IPS-NIHi7 (cell line): Measurements from ENCODE around the gene LRRTM2.

Source experiments
- DNase-seq: peaks from one replicate; pipeline ENCODE4 v3.0.0; 2012; ENCODE audit warnings: mixed read lengths; ENCODE audit errors: extremely low spot score

LRRTM2 gene

DNA sequence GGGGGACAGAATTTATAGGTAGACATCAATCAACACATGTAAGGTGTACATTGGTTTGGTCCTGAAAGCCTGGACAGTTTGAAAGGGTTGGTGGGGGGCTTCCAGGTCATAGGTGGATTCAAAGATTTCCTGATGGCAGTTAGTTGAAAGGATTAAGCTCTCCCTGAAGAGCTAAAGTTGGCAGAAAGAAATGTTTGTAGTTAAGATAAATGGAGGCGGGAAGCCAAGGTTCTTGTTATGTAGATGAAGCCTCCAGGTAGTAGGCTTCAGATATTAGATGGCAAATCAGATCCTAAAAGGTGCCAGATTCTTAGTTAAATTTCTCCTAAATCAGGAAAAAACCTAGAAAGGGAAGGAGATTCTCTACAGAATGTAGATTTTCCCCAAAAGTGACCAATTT is 9.0 kb upstream of the LRRTM2 start:
- no peak for DNase-seq

DNA sequence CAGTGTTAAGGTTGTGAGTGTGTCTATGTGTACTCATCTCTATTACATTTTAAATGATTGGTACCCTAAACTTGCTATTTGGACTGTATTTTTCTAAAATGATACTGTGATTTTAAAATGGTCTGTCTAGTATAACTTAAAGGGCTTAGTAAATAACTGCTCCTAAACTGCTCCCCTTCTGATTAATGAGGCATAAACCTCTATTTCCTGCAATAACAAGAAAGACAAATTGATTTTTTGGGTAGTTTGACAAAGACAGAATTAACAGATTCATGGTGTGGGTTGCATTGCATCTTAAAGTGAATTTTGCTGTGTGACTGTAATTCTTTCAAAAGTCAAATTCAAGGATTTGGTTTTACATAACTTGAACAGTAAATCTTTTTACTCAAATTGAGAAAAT is 8.1 kb upstream of the LRRTM2 start:
- DNase-seq: no peak

DNA sequence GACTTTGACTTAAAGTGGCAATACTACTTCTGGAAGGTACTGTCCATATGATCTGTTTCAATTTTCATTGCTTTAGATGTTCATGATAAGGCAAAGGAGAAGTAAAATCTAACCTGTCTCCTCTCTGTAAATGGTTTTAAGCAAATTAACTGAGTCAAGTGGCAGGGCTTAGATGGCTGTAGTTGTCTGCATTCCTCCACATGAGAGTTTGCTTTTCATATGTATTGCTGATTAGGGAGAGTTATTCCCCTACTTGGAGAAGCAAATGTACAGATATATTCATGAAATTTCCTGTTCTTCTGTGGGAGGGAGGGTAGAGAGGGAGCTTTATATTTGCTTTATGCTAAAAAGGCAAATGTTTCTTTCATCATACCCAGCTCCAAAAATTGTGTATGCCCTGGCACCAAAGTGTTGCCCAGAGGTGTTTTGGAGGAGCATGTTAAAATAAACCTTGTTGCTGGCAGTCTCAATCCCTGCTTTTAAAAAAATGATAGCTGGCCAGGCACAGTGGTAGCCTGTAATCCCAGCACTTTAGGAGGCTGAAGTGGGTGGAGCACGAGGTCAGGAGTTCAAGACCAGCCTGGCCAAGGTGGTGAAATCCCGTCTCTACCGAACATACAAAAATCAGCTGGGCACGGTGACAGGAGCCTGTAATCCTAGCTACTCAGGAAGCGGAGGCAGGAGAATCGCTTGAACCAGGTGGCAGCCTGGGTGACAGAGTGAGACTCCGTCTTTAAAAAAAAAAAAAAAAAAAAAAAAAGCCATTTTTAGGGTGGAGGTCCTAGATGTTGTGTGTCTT is 3.5 kb upstream of the LRRTM2 start:
- no peak for DNase-seq

DNA sequence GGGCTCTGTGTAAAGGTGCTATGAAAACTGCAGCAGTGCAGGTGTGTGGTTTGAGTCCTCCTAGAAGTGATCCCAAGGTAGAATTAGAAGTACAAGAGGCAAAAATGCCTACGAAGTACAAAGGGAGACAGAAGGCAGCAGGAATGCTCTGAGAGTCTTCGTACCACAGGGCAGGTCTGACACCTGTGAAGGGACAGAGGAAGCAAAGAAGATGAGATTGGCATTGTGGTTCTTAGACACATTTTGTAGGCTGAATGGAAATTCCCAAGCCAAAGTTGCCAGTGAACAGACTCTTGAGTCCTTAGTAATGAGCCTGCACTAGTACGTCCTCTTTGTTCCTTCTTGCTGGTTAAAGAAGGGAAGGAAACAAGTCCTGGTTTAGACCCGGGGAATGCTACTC is 1.7 kb upstream of the LRRTM2 start:
- no peak for DNase-seq

DNA sequence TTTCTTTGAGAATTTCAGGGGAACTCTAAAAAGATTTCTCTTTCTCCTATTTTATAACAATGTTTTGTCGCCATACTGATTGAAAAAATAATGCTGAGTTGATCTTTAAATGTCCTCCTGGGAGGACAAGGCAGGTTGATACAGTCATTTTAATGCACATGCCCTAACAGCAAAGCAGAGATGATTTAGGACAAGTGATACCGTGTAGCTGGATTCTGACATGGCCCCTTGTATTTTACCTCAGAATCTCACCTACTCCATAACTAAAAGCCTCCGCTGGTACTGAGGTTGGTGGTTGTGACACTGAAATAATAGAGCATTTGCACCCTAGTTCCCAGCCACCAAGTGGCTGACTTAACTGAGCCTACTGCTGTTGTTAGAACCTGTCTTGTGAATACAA is 811 bp upstream of the LRRTM2 start:
- no peak for DNase-seq

DNA sequence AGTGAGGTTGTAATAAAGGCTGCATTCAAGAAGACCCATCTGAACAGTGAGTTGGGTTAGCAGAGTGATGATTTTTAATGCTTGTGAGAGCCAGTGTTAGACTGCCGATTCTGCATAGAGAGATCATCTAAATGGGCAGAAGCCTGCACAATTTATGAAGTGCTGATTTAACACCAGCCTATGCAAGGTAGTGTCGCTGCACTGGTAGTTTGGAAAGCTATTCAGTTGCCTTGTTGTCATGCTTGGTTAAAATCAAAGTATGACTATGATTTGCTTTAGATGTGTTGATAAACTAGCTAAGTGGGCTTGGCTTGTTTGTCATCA is 379 bp upstream of the LRRTM2 start:
- no peak for DNase-seq

DNA sequence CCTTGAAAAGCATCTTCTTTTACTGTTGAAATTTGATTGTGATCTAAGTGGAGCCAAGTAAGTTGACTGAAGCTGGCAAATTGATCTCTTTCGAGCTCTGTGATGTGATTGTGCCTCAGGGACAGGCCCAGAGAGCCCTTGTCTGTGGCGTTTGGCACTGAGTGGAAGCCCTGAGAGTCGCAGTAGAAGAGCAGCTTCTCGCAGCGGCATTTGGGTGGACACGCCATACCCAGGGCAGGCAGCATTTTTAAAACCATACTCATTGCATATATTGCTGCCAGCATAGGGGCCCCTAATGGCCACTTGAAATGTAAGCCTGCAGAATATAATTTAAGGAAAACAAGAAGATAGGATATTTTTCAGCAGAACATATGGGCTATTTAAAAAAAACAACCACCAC is 894 bp downstream of the LRRTM2 start:
- DNase-seq: no peak

DNA sequence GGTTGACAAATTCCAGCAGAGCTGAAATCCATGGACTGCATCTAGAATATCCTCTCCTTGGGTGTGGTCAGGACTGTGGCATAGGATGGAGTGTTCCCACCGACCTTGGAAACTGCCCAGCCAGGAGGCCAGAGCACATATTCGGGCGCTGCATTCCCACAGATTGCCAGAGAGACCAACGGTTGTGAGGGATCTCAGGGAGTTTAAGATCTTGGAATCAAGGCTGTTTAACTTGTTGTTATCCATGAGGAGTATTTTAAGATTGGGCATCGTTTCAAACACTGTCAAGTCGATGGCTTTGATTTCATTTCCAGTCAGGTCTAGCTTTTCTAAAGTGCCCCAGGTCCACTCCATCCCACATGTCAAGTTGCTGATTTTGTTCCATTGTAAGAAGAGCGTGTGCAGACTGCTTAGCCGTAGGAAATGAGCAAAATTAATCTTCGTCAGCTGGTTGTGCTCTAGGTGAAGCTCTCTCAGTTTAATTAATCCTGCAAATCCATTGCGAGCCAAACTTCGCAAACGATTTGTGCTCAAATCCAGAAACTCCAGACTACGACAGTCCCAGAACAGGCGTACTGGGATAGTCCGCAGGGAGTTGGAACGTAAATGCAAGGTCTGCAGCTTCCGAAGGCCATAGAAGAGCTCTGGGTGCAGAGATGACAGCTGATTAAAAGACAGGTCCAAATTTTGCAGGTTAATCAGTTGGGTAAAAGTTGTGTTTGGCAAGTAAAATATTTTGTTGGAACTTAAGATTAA is 1.5 kb downstream of the LRRTM2 start:
- no peak for DNase-seq

DNA sequence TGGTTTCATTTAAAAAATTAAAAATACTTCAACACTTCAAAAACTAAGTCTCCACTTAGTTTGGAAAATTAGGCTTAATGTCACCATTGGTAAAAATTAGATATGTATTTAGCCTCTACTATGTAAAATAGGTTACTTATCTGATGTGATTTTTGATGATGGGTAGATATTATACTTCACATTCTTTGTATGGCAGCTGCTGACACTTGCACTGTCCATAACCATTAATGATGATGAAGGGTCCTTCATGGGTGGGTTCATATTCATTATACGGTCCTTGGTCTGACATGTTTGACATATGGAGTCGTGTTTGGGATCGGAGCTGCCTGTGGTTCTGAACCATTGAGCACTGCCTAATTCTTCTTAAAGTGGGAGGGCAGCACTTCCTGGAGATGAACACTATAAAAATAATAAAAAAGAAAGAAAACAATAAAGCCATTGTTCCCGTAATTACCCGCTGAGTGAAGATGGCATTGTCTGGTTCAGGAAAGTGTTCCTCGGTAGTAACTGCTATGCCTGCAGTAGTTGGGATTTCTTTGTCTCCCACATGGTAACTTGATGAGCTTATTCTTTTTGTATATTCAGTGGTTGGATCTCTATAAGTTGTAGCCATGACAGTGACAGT is 2.2 kb downstream of the LRRTM2 start:
- no peak for DNase-seq

DNA sequence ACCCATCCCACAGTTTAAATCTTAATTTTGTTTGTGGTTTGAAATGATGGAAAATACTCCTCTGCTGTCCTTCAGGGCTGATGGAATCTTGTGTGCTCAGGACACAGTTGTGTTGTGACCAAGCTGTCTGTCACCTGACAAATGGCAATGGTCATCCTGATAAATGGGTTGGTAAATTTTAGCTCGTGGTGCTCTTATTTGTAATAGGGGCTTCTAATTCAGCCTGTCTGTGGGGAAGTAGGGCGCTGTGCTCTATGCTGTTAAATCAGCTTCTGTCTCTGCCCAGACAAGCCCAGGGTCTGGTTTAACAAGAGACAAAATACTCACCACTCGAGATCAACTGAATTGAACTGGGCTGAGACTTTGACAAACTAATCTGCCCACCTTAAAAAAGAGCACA is 4.5 kb downstream of the LRRTM2 start:
- DNase-seq: no peak

DNA sequence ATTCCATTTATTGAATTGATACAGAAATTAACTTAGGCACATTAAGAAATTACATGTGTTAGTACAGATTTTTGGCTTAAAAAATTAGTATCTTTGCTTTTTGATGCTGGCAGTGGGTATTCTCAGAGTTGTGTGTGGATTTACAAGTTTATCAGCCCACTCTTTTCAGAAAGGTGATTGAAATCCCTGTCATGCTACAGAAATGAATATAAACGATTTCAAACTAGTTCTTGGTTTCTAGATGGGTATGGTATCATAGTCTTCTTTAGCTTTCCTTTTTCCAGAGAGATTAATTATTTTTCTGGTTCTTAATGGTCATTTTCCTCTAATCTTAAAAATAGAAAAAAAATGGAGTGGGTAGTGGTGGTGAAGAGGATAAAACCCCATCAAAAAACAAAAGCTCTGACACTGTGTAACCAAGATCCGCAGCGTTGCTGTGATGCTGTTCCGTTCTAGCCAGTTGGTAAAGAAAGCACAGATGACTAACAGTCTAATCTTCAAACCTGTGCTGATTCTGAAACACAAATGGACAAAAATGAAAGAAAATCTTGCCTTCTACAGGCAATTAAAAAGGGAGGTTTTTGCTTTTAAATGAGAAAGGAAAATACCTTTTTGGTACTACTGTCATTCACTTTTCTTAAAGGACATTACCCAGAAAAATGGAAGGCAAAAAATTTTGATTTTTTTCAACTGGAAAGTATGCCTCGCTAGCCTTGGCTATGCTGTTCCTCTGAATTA is 5.2 kb downstream of the LRRTM2 start:
- DNase-seq: no peak

DNA sequence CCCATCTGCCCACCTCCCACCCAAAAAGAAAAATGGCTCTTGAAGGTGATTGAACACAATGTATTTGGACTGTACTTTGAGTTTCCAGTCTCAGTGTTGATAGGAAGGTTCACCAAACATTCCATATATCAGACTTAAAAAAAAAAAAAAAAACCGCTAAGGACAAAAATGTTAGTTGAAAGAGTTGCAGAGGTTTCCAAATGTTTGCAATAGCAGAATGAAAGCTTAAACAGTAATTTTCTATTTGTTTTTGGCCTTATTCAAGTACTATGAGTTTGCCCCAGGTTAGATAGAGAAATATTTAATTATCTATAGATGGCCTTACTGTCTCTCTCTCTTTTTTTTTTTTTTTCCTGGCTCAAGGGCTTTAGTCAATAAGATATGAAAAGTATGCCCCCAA is 6.1 kb downstream of the LRRTM2 start:
- no peak for DNase-seq

DNA sequence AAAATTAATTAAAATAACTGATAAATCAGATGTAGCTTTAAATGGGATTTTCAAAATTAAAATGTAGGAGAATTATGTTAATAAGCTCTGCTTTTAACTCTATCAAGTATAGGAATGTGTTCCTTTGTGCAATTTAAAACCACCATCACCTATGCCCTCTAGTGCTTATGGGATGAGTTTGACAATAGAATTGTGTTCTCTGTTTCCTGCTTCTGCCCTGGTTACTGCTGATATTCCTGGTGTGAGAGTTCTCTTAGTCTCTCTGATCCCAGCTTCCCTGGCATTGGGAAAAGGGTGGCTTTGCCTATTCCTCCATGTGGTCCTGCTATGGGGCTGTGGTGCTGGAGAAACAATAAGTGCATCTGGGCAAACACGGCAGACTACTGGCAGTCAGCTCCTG is 8.1 kb downstream of the LRRTM2 start:
- DNase-seq: no peak

DNA sequence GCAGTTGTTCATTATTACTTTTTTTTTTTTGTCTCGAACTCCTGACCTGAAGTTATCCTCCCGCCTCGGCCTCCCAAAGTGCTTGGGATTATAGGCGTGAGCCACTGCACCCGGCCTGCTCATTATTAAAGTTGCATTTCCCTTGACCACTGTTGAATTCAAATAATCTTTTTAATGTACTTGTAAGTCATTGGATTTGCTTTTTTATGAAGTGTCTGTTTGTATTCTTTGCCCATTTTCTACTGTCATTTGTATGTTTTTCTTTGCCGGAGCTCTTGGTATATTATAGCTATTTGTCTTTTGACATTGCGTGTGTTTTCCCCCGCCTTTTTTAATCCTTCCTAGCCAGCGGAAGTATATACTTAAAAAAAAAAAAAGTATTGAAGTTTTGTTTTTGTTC is 22.0 kb downstream of the LRRTM2 start:
- no peak for DNase-seq

DNA sequence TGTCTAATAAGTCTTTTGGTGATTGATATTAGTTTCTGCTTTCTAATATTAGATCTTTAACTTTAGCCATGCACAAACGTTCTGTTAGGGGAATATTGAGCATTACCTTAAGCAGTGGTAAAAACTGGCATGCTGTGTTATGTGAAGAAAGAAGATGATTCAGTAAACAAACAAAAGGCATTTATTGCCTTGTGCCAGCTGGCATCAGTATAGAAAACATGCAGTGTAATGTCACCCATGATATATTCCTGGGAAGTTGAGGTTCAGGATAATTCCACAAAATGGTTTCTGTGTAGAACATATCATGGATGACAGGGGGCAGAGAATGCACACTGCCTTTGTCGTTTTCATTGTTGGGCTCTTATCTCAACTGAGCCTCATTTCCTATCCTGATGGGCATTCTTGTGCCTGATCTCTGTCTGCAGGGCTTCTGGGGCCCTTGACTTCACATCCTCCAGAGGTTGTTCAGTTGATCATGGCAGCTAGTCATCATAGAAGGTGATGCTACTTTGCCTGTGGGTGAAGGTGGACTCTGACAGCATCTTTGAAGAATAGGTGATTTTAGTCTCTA is 24.2 kb downstream of the LRRTM2 start:
- DNase-seq: no peak

DNA sequence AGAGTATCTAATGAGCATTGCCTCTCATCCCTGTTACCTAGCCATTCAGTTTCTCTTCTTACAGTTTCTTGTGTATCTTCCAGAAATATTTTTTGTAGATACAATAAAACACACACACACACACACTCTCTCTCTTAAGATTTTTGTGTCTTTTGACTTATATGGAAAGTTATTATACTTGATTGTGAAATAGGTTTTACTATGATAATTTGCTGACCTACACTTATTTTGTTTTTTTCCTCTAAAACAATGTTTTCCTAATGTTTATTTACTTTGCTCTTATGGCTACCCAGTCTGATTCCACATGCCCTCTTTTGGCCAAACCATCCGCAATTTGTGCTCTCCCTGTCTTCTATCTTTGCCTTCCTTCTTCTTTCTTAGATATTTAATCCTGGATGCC is 25.3 kb downstream of the LRRTM2 start:
- no peak for DNase-seq

DNA sequence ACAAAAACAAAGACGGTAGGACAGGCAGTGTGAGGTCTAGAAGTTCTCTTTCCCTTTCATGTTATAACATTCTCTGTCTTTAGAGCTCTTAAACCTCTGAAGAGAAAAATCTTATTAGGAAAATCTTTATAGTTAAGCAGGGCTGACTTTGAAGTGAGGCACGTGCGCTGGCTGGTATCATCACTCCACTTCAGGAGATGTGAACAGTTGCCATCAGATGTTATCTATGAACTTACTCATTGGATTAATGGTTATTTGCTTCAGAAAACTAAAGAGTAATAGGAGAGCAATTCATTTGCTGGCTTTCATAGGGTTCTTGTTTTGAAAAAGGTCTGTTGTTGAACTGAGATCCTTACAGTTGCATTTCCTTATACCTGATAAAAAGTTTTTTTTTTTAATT is 25.7 kb downstream of the LRRTM2 start:
- no peak for DNase-seq

DNA sequence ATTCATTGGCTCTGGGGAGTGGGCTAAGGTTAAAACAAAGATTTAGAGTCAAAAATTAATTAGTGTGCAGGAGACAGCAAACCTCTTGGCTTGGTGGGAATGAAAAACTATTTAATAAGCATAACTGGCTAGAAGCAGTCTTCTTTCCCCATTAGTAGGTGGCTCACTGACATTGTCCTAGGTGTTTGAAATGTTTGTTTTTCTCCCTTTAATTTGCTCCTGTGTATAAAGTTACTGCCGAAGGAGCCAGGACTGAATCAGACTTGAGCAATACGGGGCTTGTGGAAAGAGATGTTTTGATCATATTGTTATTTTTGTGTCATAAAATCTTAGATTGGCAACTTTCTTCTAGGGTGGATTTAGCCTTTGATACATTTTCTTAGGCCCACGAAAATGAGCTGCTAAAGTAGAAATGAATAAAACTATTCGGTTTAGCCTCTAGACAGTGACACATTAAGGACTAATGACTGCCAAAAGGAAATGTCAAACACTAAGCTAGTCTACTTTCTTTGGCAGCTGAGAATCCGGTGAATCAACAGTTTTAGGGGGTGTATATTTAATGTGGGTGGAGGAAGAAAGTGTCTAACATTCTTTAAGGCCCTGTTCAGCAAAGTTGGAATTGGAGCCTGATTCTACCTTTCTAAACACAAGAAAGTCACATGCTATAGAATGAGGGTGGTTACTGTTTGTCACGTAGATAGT is 30.2 kb downstream of the LRRTM2 start:
- no peak for DNase-seq

DNA sequence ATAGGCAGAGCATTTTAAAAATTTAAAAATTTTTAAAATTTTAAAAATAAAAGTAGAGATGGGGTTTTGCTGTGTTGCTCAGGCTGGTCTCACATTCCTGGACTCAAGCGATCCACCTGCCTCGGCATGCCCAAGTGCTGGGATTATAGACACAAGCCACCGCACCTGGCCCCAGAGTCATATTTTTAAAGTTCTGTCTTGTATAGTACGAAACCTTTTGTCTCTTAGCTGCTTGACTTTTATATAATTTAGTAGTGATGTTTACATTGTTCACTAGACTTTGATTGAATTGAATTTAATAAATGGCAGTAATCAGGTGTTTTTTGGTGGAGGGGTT is 31.0 kb downstream of the LRRTM2 start:
- no peak for DNase-seq

DNA sequence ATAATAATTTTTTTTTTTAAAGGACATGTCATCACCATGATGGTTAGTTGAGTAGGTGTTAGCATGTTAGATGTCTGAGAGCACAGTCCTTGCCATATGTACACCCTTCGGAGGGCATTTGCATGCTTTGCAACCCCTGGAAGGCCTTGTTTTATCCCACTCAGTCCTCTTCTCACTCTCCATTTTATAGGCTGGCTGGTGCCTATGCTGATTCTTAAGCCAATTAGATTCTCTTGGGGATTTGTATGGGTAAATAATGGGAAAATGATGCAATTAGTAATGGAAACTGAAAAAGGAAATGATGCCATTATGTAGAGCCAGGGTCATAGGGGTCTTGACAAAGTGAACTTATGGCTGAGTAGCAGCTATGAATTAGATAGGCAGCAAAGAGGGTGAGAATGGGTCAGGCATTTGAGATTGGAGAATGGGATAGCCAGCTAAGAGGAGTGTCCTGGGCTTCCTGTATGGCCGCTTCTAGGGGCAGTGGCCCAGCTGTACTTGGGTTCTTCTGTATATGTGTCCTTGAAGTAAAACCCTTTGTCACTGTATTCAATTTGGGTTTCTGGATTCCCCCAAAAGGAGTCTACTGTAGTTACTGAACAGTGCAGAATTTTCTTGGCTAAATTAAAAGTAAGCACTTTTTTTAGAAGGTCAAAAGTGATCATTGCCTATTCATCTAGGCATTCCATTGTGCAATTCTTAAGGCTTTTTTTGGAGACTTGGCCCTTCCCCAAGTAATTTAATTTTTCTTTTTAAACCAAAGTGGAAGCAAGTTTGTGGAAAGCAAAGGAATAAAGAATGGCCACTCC is 31.6 kb downstream of the LRRTM2 start:
- no peak for DNase-seq

DNA sequence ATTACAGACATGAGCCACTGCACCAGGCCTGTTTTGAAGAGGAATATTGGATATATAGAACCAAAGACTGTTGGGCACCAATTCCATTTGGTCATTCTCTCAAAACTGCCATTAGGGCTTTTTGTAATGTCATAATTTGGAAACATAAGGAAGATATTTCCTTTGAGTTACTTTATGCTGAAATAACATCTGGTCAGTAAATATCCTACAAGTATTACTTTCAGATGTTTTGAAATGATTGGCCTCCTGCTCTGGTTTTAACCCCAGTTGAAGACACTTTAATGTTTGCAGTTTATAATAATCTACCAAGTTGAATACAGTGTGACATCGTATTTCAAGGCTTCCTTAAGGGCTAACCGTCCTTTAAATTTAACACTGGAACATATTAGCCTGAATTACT is 33.6 kb downstream of the LRRTM2 start:
- no peak for DNase-seq
